SK-N-DZ (cell line): ENCODE measurements around the gene TBC1D17. TPM values are rescaled to one million over a fixed set of nuclear protein-coding genes. Genes with fewer than 3 reads are reported as not detected.

ENCODE experiments used
- DNase-seq: peaks from one replicate; pipeline ENCODE4 v3.0.0-alpha.2; 2015; ENCODE audit warnings: low spot score
- polyA plus RNA-seq, 2 experiments: library from polyadenylated mRNA; depleted of rRNA; stranded (reverse); fragments of >200 nt; gene quantifications; 2 replicates each; pipeline ENCODE4 v1.2.3, GENCODE V29; 2014

TBC1D17 gene
- 4.3 and 5.3 TPM in 2 replicates for polyA plus RNA-seq (2014; cell fraction: cytosol; rRNA removed)
- 10.3 and 15.1 TPM in 2 replicates for polyA plus RNA-seq (2014; cell fraction: nucleus; rRNA removed)

DNA sequence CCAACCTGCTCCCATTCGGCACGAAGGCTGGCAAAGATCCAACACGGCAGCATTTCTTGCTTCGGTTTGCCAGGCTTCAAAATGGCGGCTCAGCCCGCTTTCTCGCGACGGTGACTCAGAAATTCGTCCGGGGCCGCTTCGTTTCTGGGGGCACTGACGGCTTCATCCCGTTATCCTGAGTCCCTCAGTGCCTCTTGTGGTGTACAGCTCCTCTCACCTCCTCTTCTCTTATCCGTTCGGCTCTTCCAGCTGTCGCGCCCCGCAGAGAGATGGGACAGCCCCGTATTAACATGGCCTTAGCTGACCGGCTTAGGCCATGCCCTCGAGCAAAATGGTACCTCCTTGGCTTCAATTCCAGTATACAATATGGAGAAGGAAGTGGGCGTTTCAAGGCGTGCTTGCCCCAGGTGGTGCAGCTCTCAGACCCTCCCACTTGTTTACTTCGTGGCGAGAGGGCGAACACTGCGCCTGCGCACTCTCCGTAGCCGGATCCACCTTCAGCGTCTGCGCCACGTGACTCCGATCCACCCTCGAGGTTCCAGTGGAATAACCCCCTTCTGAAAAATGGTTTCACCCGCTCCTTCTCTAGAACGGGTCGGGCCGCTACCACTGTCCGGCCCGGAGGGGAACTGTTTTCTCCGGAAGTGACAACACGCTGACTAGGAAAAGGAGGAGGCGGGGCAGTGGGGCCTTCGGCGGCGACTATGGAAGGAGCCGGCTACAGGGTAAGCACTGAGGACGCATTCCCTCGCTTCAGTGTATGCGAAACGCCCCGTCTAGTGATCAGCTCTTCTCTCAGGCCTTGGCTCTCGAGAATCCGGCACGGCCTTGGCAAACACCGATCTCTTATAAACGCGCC lies at the start of gene TBC1D17, which contains the start of gene AKT1S1:
Gene TBC1D17, plus strand, starts transcription at position 683 of the 859 bp plus-strand sequence. Its CDS starts 22 bp downstream, at position 705.
Gene AKT1S1, minus strand, starts transcription at position 336 of the 859 bp plus-strand sequence. CDS start 4,060 bp downstream, outside the sequence.
- peak; percentile 98 for DNase-seq

DNA sequence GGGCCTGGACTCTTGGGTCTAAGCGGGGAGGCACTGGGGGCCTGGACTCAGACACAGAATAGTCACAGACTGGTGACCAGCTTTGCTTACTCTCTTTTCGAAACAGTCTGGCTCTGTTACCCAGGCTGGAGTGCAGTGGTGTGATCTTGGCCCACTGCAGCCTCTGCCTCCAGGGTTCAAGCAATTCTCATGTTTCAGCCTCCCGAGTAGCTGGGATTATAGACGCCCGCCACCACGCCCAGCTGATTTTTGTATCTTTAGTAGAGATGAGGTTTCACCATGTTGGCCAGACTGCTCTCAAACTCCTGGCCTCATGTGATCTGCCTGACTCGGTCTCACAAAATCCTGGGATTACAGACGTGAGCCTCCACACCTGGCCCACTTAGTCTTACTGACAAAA lies 48.3 kb upstream of the TBC1D17 start:
- DNase-seq, result no peak

DNA sequence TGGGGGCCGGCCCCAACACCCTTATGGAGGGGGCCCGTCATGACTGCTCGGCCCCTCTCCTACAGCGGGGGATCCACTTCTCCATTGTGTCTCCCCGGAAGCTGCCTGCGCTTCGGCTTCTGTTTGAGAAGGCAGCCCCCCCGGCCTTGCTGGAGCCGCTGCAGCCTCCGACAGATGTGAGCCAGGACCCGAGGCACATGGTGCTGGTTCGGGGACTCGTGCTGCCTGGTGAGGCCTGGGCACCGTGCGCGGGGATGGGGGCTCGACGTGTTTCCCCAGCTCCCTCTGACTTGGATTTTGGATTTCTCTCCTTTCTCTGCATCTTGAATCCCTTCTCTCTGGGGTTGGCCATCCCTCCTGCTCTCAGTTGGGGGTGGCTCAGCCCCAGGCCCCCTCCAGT lies 47.8 kb upstream of the TBC1D17 start:
- DNase-seq, result no peak

DNA sequence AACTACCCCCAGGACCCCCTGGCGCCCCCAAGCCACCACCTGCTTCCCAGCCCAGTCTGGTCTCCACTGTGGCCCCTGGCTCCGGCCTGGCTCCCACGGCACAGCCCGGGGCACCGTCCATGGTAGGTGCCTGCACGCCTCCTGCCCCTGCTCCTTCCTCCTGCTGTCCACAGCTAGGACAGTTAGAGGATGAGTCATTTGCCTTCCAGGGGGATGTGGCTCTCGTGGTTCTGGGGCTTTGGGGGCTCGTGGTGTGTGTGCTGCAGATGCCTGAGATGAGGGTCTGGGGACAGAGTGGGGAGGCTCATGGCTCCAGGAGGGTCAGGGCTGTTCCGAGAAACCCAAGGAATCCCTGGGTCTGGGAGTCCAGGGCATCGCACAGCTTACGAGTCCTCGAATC lies 46.7 kb upstream of the TBC1D17 start:
- no peak for DNase-seq

DNA sequence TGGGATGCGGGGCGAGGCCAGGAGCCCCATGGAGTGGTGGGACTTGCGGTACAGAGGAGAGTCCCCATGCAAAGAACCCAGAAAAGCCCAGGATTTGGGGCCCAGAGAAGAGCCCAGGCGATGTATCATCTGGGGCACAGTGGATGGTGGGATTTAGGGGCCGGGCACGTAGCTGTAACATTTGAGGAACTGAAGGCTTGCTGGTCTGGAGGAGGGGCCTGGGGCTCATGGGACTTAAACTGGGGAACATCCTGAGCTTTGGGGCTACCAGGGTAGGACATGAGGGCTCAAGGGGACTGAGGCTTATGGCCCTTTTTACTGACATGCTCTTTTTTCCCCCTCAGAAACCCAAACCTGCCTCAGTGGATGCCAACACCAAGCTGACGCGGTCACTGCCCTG lies 45.9 kb upstream of the TBC1D17 start:
- no peak for DNase-seq

DNA sequence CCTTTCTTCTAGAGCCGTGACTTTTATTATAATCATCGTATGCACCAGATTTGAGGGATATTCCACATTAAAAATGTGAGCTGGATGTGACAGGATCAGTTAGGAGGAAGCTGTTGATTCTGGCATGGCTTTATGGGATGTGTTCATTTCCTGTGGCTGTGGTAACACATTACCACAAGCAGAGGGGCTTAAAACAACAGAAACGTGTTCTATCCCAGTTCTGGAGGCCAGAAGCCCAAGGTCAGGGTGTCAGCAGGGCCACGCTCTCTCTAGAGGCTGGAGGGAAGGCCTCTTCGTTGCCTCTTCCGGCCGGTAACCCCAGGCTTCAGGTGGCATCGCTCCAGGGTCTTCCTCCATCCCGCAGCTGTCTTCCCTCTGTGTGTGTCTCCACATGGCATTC lies 44.9 kb upstream of the TBC1D17 start:
- no peak for DNase-seq

DNA sequence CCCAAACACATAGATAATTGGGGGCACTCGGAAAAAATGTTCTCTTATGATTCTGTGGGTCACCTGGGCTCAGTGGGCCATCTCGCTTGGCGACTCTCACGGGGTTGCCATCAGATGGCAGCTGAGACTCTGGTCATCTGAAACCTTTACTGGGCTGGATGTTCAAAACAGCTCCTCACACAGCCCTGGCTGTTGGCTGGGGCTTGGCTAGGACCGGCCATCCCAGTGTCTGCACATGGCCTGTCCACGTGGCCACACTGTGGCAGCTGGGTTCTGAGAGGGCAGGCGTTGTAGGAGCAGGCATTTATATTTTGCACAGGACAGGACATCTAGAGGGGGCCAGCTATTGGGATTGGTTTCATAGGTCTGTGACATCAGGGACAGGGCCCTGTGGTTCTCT lies 43.9 kb upstream of the TBC1D17 start:
- no peak for DNase-seq

DNA sequence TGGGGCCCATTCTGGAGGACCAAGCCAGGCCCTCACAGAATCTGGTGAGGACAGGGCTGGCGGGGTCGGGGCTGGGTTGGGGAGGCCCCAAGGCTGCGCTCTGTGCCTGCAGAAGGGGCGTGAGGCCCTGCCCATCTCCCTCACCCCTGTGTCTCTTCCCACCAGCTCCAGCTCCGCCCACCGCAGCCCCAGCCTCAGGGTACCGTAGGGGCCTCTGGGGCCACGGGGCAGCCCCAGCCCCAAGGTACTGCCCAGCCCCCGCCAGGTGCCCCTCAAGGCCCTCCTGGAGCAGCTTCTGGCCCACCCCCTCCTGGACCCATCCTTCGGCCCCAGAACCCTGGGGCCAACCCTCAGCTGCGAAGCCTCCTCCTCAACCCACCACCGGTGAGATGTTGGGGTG lies 41.9 kb upstream of the TBC1D17 start:
- DNase-seq, result no peak

DNA sequence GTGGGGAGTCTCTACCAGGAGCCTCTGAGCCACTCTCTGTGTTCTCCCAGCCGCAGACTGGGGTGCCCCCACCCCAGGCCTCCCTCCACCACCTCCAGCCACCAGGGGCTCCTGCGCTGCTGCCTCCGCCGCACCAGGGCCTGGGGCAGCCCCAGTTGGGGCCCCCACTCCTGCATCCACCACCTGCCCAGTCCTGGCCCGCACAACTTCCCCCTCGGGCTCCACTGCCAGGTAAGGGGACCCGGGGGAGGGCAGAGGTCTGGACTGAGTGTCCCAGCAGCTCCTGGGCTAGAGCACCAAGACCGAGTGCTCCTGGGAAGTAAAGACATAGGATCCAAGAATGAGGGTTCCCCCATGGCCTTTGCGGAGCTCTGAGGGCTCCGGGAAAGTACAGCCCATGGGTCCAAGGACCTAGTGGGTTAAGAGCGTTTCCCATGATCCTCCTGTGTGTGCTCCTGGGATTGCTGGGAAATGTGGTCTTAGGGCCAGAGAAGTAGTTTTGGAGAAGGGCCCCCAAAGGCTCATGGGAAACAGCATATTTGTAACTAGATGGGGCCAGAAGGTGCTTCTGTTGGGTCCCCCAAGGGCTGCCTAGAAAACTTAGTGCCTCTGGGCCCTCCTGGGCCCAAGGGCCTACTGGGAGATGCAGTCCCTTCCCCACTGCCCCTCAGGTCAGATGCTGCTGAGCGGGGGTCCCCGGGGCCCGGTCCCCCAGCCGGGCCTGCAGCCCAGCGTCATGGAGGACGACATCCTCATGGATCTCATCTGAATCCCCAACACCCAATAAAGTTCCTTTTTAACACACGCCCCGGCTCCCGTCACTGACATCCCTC lies 41.1 kb upstream of the TBC1D17 start:
- no peak for DNase-seq

DNA sequence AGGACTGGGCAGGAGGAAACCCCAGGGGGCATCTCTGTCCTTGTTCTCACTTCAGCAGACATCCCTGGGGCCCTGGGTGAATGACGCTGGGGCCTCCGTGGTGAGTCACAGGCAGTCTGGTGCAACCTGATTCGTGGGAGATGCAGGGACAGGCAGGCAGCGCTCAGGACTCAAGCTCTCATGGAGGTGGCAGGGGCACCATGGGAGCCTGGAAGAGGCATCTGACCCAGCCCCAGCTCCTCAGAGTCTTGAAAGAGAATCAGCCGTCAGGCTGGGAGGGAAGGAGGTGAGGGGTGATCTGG lies 40.5 kb upstream of the TBC1D17 start:
- DNase-seq, result no peak

DNA sequence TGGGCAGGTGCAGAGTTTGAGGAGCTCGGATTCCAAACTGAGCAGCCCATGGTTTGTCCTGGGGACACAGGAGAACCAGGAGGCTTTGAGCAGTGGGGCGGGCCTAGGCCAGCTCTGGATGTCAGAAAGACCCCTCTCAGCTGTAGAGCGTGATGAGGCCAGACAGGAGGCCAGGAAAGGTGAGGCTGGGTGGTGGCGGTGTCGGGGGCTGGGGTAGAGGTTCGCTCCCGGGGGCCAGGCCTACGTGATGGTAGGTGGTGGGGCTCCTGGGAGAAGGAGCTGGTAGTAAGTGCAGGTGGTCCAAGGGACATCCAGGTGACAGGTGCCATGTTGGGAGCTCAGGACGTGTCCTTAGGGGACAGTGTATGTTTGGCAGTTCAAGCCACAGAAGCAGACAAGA lies 40.1 kb upstream of the TBC1D17 start:
- no peak for DNase-seq

DNA sequence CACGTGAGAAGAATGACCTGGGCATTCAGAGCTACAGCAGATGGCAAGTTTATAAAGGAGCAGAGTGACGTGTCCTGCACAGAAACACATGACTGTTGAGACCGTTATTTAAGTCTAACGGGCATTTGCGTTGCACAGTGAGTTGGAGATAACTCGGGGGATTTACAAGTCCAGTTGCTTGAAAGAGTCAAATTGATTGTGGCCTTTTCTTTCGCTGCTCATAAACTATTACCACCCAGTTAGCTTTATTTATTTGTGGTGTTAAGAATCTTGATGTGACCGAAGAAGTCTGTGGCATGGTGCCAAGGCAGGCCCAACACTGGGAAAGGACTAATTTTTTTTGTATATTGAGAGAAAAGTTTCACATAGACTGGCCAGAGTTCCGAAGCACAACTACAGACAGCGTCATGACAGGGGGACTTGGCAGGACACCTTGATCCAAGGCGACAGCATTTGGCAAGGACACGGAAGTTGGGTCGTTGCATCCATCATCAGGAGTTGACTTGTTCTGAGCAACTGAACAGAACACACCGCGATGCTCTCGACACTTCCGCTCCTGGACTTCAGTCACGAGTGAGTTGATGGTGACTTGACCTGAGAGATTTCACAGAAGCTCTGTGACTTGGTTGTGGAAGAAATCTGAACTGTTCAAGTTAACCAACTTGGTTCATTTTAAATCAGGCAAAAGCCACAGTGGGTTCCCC lies 38.5 kb upstream of the TBC1D17 start:
- DNase-seq, result no peak

DNA sequence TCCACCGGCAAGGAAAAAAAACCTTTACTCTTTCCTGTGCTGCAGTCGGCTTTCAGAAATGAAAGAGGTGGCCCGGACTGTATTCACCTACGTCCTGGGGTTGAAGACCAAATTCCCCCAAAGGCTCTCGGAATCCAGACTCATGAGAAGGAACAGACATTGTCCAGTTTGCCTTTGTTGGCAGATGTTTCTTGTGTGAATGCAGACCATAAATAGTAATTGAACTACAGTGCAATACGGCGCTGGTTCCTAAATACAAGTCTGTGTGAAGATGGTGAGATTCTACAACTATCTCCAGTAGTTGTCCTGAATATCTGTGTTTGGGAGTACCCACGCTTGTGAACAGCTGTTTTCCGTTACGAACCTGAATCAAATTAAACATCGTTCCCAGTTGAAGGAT lies 37.8 kb upstream of the TBC1D17 start:
- DNase-seq, result no peak

DNA sequence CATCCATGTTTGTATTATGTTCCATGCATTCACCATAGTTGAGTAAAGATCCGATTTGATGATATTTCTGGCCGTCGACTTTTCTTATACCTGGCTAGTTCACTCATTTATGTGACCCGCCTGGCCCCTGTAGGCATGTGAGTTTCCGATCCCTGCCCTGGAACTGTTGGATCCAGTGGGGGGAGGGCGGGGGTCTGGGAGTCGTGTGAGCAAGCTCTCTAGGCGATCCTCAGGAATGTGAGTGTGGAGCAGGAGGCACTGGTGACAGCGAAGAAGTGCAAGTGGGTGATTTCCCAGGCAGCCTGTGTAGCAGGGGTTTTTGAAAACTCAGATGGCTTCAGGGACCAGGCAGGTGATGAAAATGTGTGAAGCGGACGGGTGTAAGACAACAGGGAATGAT lies 37.2 kb upstream of the TBC1D17 start:
- DNase-seq, result no peak

DNA sequence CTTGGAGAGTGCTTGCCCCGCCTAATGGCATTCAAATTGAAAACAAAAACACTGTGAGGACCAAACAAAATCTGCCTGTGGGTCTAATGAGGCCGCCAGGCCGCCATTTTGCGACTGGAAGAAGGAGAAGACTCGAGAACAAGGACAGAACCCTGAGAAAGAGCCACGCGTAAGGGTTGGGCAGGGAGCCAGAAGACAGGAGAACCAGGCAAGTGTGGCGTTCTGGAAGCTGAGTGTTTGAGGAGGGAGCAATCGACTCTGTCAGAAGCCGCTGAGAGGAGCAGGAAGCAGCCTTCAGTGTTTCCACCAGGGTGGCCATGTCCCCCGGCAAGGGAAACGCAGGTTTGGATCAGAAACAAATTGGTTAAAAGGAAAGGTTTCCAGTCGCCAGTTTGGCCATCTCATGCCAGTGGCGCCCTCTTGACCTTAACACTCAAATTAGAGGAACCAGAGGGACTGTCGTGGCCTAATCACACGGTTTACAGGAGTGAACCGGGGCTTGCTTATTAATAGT lies 36.7 kb upstream of the TBC1D17 start:
- DNase-seq, result no peak

DNA sequence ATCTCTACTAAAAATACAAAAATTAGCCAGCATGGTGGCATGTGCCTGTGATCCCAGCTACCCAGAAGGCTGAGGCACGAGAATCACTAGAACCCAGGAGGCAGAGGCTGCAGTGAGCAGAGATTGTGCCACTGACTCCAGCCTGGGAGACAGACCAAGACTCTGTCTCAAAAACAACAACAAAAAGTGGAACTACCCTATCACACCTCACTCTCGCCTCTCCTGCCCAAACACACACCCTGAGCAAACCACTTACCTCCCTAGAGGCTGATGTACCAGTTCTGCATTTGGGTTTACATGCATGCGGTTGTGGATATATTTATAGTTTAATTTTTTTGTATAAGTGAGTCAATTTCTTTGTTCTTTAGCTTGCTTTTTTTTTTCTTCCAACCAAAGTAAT lies 34.2 kb upstream of the TBC1D17 start:
- DNase-seq, result no peak

DNA sequence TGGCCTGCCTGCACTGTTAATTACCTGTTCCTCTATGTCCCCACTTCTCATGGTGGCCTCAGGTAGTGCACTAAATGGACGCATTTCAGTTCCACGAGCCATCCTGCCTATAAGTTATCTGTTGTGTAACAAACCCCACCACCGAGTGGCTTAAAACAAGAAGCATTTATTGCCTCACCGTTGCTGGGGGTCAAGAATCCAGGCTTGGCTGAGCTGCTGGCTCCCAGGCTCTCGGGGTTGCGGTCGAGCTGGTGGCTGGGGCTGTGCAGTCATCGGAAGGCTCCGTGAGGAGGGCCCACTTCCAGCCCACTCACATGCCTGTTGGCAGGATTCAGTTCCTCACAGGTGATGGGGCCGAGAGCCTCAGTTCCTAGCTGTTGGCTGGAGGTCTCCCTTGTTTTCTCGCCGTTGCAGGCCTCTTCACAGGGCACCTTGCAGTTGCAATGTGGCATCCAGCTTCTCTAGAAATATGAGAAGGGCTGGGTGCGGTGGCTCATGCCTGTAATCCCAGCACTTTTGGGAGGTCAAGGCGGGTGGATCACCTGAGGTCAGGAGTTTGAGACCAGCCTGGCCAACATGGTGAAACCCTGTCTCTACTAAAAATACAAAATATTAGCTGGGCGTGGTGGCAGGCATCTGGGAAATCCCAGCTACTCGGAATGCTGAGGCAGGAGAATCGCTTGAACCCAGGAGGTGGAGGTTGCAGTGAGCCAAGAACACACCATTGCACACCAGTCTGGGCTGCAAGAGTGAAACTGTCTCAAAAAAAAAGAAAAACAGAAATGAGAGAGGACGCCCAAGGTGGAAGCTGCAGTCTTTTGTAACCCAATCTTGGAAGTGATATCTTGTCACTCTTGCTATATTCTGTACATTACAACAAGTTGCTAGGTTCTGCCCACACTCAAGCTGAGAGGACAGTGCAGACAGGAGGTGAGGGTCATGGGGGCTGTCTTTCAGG lies 33.1 kb upstream of the TBC1D17 start:
- DNase-seq, result no peak

DNA sequence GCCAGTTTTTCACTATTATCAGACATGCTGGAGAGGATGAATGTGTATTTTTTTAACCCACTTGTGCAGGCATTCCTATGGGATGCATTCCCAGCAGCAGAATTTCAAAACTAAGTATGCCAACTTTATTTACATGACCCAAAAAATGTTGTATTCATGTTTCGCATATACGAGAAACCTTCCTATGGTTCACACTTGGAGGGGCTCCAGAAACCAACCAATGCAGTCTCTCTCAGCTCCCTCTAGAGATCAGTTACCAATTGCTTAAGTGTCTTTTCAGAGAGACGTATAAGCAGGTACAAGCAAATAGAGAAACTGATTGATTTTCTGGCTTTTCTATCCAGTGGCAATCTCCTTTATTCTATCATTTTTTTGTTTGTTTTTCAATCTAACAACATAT lies 32.1 kb upstream of the TBC1D17 start:
- no peak for DNase-seq

DNA sequence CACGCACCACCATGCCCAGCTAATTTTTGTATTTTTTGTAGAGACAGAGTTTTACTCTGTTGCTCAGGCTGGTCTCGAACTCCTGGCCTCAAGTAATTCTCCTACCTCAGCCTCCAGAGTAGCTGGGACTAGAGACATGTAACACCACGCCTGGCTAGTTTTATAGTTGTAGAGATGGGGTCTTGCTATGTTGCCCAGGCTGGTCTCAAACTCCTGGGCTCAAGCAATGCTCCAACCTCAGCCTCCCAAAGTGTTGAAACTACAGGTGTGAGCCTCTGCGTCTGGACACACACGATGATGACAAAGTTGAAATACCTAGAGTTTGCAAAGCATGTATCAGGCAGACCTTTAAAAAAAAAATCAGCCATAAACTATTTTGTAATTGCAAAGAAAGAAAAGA lies 31.1 kb upstream of the TBC1D17 start:
- DNase-seq, result no peak
